ENCODE results near the gene ATE1.
"Not testable (repeated sequence)": the region's sequence is repeated elsewhere in the genome, so short reads cannot be mapped to it uniquely, and the experiment has no call there.

ATE1 gene

DNA sequence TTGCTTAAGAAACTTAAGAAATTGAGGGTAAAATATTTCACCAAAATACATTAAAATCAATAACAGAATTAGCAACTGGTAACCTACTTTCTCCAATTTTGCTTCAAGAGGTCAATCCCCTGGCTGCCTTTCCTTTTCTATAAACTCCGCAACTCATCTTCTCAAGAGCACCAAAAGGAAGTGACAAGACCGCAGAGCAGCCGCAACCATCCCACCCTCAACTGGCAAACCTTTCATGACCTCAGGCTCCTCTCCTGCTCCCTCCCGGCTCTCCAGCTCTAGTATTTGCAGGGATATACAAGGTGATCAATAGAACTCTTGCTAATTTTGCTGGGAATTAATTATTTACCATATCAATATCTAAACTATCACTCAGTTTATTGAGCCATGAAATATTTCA is 88.9 kb downstream of the ATE1 start:
- no peaks in the 10 kb centered on the region for H3K4me1 ChIP-seq (ENCODE audit: insufficient read depth, low read length)
- no peaks in the 10 kb centered on the region for H3K9me3 ChIP-seq (ENCODE audit: control insufficient read depth, insufficient read depth, low read length)

DNA sequence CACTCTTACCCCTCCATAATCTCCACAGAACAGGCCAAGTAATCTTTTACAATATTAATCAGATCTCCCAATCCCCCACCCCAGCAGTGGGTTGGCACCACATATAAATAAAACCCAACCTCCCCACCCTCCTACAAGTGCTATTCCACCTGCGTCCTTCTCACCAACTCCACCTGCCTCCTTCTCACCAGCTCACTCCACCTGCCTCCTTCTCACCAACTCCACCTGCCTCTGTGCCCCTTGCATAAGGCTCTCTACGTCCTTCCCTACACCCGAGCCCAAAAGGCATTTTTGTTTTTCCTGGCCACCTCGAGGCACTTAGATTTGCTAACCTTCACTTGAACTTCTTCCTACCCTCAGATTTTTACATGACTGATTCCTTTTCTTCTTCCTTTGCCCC is 89.7 kb downstream of the ATE1 start:
- Histone ChIP-seq H3K9me3 (ENCODE audit: control insufficient read depth, insufficient read depth, low read length) (no peaks in the 10 kb centered on the region), H3K4me1 (ENCODE audit: insufficient read depth, low read length) (no peaks in the 10 kb centered on the region), H3K9ac (ENCODE audit: low read depth, low read length) (no peak overlapping the region), H3K36me3 (ENCODE audit: insufficient read depth, low read length) (no peaks in the 10 kb centered on the region)

More for the DNA sequence above, 88.9 kb downstream of the ATE1 start:
- Histone ChIP-seq H3K9ac (ENCODE audit: low read depth, low read length) (no peak overlapping the region), H3K36me3 (ENCODE audit: insufficient read depth, low read length) (no peaks in the 10 kb centered on the region)

DNA sequence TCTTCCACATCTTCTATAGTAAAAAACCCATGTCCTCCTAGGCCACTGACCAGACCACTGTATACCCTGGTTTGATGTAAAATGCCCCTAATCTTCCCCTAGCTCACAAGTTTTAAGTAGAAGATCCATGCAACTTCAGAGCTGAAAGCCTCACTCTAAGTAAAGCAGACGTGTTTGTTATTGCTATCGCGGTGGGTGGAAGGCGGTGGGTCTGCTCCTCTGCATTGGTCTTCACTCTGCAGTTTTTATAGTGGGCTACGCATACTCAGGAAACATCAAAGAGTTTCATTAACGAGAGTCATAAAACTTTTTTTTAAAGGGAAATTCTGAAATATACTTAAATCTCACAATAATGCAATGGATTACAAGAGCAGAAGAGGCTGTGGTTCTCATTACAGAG is 91.7 kb downstream of the ATE1 start:
- H3K36me3 ChIP-seq (ENCODE audit: insufficient read depth, low read length), result no peaks in the 10 kb centered on the region; the same call in 1 of the 2 replicates
- no peaks in the 10 kb centered on the region for H3K9me3 ChIP-seq (ENCODE audit: control insufficient read depth, insufficient read depth, low read length)
- no peak overlapping the region for H3K9ac ChIP-seq (ENCODE audit: low read depth, low read length)
- H3K4me1 ChIP-seq (ENCODE audit: insufficient read depth, low read length), result no peaks in the 10 kb centered on the region

DNA sequence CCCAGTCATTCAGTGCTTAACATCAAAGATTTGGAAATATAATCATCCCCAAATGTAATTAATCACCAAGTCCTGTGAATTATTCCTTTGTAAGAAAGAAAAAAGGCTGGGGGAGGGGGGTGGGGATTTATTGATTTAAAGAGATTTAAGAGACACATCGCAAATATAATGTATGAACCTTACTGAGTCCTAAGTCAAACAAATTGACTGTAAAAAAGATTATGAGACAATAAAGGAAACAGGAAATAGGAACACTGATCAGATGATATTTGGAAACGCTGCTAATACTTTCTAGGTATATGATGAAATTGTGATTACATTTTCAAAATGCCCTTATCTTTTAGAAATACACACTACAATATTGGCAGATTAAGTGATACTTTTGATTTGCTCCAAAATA is 92.5 kb downstream of the ATE1 start:
- H3K4me1 ChIP-seq (ENCODE audit: insufficient read depth, low read length), result no peaks in the 10 kb centered on the region
- H3K9me3 ChIP-seq (ENCODE audit: control insufficient read depth, insufficient read depth, low read length), result no peaks in the 10 kb centered on the region
- no peaks in the 10 kb centered on the region; the same call in 1 of the 2 replicates for H3K36me3 ChIP-seq (ENCODE audit: insufficient read depth, low read length)
- H3K9ac ChIP-seq (ENCODE audit: low read depth, low read length), result no peak overlapping the region

DNA sequence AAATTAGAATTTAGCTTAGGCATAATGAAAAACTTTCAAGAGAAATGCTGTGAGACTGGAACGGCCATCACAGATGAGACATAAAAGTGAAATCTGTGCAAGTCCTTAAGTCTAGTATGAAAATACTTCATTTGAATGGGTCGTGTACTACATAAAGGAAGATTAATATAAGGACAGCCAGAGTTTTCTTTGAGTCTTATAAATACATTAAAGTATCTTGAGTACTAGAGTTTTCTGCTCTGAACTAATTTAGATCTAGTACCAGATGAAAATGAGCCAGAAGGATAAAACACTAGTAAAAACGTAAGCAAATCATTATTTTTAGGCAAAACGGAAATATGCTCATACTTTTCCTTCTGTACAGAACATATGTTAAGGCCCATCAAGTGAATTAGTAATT is 93.1 kb downstream of the ATE1 start:
- Histone ChIP-seq H3K36me3 (ENCODE audit: insufficient read depth, low read length) (no peaks in the 10 kb centered on the region; the same call in 1 of the 2 replicates), H3K9ac (ENCODE audit: low read depth, low read length) (no peak overlapping the region), H3K4me1 (ENCODE audit: insufficient read depth, low read length) (no peaks in the 10 kb centered on the region), H3K9me3 (ENCODE audit: control insufficient read depth, insufficient read depth, low read length) (no peaks in the 10 kb centered on the region)

DNA sequence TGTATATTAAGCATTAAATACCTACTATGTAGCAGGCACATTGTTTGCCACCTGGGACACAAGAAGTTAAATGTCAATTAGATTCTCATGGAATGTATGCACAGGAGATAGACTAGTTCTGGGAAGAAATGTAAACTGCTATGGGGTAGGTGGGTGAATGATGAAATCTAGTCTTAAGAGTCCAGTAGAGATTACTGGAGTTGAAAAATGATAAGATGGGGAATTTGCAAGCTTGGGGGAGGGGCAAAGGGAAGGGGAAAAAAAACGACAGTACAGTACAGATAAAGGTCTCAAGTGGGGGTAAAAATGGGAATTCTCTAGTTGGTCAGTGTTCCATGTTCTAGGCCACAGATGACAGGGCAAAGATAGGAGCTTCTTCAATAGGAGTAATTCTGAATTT is 94.4 kb downstream of the ATE1 start:
- H3K9ac ChIP-seq (ENCODE audit: low read depth, low read length), result no peak overlapping the region
- H3K9me3 ChIP-seq (ENCODE audit: control insufficient read depth, insufficient read depth, low read length), result no peaks in the 10 kb centered on the region
- peaks cover 1% of the 10 kb centered on the region; the same call in 1 of the 2 replicates for H3K36me3 ChIP-seq (ENCODE audit: insufficient read depth, low read length)
- no peaks in the 10 kb centered on the region for H3K4me1 ChIP-seq (ENCODE audit: insufficient read depth, low read length)

DNA sequence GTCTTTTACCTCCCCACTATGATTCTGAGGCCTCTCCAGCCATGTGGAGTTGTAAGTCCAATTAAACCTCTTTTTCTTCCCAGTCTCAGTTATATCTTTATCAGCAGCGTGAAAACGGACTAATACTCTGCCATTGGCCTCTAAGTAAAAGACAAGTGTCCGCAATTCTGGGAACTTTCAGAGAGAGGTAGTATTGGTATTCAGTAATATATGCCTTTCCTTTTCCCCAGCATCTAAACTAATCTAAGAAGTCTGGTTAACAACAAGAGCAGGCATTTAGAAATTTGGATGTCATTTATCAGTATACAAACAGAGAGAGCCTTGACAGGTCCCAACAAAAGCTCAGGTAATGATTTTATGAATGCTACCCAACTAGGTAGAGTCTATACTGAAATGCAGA is 95.2 kb downstream of the ATE1 start:
- Histone ChIP-seq H3K9me3 (ENCODE audit: control insufficient read depth, insufficient read depth, low read length) (no peaks in the 10 kb centered on the region), H3K4me1 (ENCODE audit: insufficient read depth, low read length) (no peaks in the 10 kb centered on the region), H3K9ac (ENCODE audit: low read depth, low read length) (no peak overlapping the region), H3K36me3 (ENCODE audit: insufficient read depth, low read length) (peaks cover 5% of the 10 kb centered on the region; the same call in 1 of the 2 replicates)

DNA sequence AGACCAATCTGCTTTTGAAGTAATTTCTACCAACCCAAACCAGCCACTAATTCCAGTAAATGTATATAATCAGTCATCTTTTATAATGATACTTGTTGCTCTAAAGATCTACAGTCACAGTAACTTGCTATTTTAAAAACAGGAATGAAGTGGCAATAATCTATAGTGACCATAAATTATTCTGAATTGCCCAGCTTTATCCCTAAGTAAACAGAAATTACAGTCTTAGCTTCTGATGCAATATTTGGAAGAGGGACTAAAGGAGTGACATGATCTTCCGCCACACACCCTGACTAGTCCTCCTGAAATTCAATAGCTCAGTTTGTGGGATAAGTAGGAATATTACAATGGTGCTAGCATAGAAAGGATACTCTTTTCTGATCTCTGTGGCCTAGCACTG is 96.1 kb downstream of the ATE1 start:
- Histone ChIP-seq H3K36me3 (ENCODE audit: insufficient read depth, low read length) (peaks cover 5% of the 10 kb centered on the region; the same call in 1 of the 2 replicates), H3K9me3 (ENCODE audit: control insufficient read depth, insufficient read depth, low read length) (no peaks in the 10 kb centered on the region), H3K9ac (ENCODE audit: low read depth, low read length) (no peak overlapping the region), H3K4me1 (ENCODE audit: insufficient read depth, low read length) (no peaks in the 10 kb centered on the region)

DNA sequence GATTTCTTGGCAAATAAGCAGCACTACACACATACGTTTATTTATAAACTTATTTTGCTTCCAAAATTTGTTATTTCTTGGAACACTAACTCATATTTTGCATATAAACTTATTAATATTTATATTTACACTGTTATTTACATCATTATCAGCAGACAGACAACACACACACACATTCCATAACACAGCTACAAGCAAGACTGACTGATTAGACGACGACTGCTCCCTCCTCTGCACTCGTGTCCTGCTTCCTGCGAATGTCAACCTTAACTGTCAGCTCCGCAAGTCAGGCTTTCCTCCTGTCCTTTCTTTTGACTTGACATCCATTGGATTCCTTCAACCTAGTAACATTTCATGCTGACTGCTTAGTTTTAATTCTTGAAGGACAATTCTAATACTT is 96.6 kb downstream of the ATE1 start:
- no peak overlapping the region for H3K9ac ChIP-seq (ENCODE audit: low read depth, low read length)
- no peaks in the 10 kb centered on the region for H3K9me3 ChIP-seq (ENCODE audit: control insufficient read depth, insufficient read depth, low read length)
- H3K36me3 ChIP-seq (ENCODE audit: insufficient read depth, low read length), result peaks cover 5% of the 10 kb centered on the region; the same call in 1 of the 2 replicates
- H3K4me1 ChIP-seq (ENCODE audit: insufficient read depth, low read length), result no peaks in the 10 kb centered on the region

DNA sequence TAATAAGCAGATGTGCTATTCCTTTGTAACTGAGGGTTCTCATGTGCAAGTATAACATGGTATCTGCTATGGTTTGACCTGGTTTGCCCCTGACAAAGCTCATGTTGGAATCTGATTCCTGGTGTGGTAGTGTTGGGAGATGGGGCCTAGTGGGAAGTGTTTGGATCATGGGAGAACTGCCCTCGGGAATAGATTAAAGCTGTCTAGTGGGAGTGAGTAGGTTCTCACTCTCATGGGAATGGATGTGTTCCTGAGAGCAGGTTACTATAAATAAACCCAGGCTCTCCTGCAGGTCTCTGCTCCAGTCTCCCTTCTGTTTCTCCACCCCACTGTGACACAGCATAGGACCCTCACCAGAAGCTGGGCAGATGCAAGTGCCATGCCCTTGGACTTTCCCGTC is 97.7 kb downstream of the ATE1 start:
- Histone ChIP-seq H3K9me3 (ENCODE audit: control insufficient read depth, insufficient read depth, low read length) (no peaks in the 10 kb centered on the region), H3K9ac (ENCODE audit: low read depth, low read length) (no peak overlapping the region), H3K36me3 (ENCODE audit: insufficient read depth, low read length) (peaks cover 5% of the 10 kb centered on the region; the same call in 1 of the 2 replicates), H3K4me1 (ENCODE audit: insufficient read depth, low read length) (no peaks in the 10 kb centered on the region)

DNA sequence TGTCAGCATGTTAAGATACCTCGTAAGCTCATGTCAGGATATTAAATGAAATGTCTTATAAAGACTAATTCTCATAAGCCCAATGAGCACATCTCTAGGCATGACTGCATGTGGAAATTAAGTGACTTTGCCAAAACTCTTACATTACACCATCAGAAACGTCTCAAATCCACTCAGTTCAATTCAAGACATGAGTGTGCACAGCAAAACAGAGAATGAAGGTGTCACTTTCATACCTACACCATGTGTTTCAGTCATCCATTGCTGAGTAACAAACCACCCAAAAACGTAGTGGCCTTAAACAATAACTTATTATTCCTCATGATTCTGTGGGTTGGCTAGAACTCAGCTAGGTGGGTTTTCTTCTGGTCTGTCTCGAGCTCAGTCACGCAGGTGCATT is 99.8 kb downstream of the ATE1 start:
- no peak overlapping the region for H3K9ac ChIP-seq (ENCODE audit: low read depth, low read length)
- H3K9me3 ChIP-seq (ENCODE audit: control insufficient read depth, insufficient read depth, low read length), result no peaks in the 10 kb centered on the region
- peaks cover 5% of the 10 kb centered on the region; the same call in 1 of the 2 replicates for H3K36me3 ChIP-seq (ENCODE audit: insufficient read depth, low read length)
- no peaks in the 10 kb centered on the region for H3K4me1 ChIP-seq (ENCODE audit: insufficient read depth, low read length)

DNA sequence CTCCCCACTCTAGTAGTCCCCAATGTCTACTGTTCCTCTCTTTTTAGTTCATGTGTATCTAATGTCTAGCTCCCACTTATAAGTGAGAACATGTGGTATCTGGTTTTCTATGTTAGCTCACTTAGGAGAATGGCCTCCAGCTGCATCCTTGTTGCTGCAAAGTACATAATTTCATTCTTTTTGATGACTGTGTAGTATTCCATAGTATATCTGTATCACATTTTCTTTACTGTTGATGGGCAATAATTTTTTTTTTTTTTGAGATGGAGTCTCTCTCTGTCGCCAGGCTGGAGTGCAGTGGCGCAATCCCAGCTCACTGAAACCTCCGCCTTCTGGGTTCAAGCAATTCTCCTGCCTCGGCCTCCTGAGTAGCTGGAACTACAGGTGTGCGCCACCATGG is 101.1 kb downstream of the ATE1 start:
- H3K4me1 ChIP-seq (ENCODE audit: insufficient read depth, low read length); H3K9ac ChIP-seq (ENCODE audit: low read depth, low read length); H3K36me3 ChIP-seq (ENCODE audit: insufficient read depth, low read length); H3K9me3 ChIP-seq (ENCODE audit: control insufficient read depth, insufficient read depth, low read length): not testable (repeated sequence)

DNA sequence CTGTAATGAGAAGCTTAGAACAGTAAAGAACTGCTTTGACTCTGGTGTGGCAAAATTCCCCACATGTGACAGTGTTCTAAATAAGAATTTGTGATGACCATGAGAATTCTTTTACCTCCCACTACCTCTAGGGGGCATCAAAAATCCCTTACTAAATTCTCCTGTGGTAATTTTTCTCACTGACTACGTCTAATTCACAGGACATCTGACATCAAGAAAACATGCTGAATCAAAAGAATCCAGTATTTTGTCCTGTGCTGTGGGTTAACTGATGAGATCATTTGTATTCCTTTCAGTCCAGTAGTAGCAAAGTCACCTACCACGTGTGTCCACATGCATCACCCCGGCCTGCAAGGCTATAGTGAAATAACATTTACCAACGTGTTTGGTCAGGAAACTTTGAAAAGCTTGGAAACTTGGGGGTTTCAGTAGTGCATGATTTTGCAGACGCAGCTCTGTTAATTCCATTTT is 103.8 kb downstream of the ATE1 start:
- no peak overlapping the region for H3K9ac ChIP-seq (ENCODE audit: low read depth, low read length)
- peaks cover 5% of the 10 kb centered on the region; the same call in 1 of the 2 replicates for H3K36me3 ChIP-seq (ENCODE audit: insufficient read depth, low read length)
- no peaks in the 10 kb centered on the region for H3K9me3 ChIP-seq (ENCODE audit: control insufficient read depth, insufficient read depth, low read length)
- no peaks in the 10 kb centered on the region for H3K4me1 ChIP-seq (ENCODE audit: insufficient read depth, low read length)

DNA sequence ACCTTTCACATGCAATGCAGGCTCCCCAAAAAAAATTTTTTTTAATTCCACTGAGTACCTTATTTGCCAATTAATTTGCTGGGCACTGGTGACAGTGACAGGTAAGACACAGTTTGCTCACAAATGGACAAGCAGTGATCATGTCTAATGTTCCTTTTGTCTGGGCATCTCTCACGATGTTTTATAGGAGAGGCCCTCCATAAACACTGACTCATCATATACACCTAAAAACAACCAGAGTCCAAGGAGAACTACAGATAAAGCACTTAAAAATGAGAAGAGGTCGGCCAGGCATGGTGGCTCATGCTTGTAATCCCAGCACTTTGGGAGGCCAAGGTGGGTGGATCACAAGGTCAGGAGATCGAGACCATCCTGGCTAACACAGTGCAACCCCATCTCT is 105.1 kb downstream of the ATE1 start:
- no peaks in the 10 kb centered on the region for H3K9me3 ChIP-seq (ENCODE audit: control insufficient read depth, insufficient read depth, low read length)
- no peak overlapping the region for H3K9ac ChIP-seq (ENCODE audit: low read depth, low read length)
- no peaks in the 10 kb centered on the region for H3K4me1 ChIP-seq (ENCODE audit: insufficient read depth, low read length)
- H3K36me3 ChIP-seq (ENCODE audit: insufficient read depth, low read length), result no peaks in the 10 kb centered on the region

DNA sequence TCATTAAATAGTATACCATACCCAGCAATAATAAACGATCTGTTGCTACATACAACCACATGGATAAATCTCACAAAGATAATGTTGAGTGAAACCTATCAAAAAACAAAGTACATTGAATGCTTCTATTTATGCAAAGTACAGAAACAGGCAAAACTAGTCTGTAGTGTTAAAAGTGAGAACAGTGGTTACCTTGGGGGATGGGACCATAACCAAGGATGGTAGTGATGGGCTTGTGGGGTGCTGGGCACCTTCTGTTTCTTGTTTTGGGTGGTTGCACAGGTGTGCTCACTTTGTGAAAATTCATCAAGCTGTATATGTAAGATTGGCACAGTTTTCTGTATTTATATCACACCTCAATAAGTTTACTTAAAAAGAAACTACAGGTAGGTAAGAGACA is 105.7 kb downstream of the ATE1 start:
- Histone ChIP-seq H3K4me1 (ENCODE audit: insufficient read depth, low read length) (no peaks in the 10 kb centered on the region), H3K36me3 (ENCODE audit: insufficient read depth, low read length) (no peaks in the 10 kb centered on the region), H3K9ac (ENCODE audit: low read depth, low read length) (no peak overlapping the region), H3K9me3 (ENCODE audit: control insufficient read depth, insufficient read depth, low read length) (no peaks in the 10 kb centered on the region)

DNA sequence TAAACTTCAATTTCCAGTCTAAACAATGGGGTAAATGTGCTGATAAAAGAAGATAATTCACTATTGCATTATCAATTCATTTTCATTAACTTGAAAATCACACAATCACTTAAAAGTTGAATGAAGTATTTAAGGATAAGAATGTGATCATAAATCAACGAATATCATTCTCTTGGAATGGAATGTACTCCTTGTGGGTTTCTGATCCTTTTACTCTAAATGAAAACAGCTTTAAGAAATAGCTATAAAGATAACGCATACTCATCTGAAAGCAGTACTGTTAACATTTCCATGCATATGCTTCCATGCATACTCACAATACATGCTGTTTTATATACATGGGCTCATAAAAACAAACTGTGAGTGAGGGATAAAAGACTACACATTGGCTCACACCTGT is 108.8 kb downstream of the ATE1 start:
- Histone ChIP-seq H3K9ac (ENCODE audit: low read depth, low read length) (no peak overlapping the region), H3K4me1 (ENCODE audit: insufficient read depth, low read length) (no peaks in the 10 kb centered on the region), H3K9me3 (ENCODE audit: control insufficient read depth, insufficient read depth, low read length) (no peaks in the 10 kb centered on the region), H3K36me3 (ENCODE audit: insufficient read depth, low read length) (no peaks in the 10 kb centered on the region)
